Activated CD4-positive, alpha-beta memory T cell treated with anti-CD3 and anti-CD28 coated beads for 36 hours (primary cell): ENCODE results near the gene KCNN4. TPM values are rescaled to one million over a fixed set of nuclear protein-coding genes. Genes with fewer than 3 reads are reported as not detected.
"Not testable (repeated sequence)": the region's sequence is repeated elsewhere in the genome, so short reads cannot be mapped to it uniquely, and the experiment has no call there.

Experiments
- CTCF ChIA-PET: fragments of 350-600 bp; sonication (Branson Sonifier 250); formaldehyde crosslinking; loops from one replicate; lab custom pipeline; 2021; ENCODE audit warnings: antibody characterized with exemption, inconsistent platforms; lab: Charles Lee
- POLR2A ChIA-PET: fragments of 350-600 bp; sonication (Branson Sonifier 250); formaldehyde crosslinking; loops from one replicate; lab custom pipeline; 2021; ENCODE audit warnings: antibody characterized with exemption; lab: Charles Lee
- DNase-seq: peaks from one replicate; pipeline ENCODE4 v3.0.0-alpha.2; 2020
- H3K27ac Mint-ChIP-seq: one replicate; pipeline ENCODE4 v1.8.0; 2021; ENCODE audit warnings: mixed read lengths
- H3K27me3 Mint-ChIP-seq: one replicate; pipeline ENCODE4 v1.8.0; 2021; ENCODE audit warnings: mixed read lengths
- H3K36me3 Mint-ChIP-seq: one replicate; pipeline ENCODE4 v1.8.0; 2021; ENCODE audit warnings: mixed read lengths
- H3K4me1 Mint-ChIP-seq: one replicate; pipeline ENCODE4 v1.8.0; 2021; ENCODE audit warnings: low read depth, mixed read lengths
- H3K4me3 Mint-ChIP-seq: one replicate; pipeline ENCODE4 v1.8.0; 2021; ENCODE audit warnings: mild to moderate bottlenecking, mixed read lengths
- H3K9me3 Mint-ChIP-seq: one replicate; pipeline ENCODE4 v1.8.0; 2021; ENCODE audit warnings: mixed read lengths
- intact Hi-C: fragments of 100-400 bp; cut with micrococcal nuclease; formaldehyde crosslinking; loops from one replicate; pipeline ENCODE4 v1.15.1; 2023
- total RNA-seq, 2 experiments: library from RNA; stranded (reverse); gene quantifications; one replicate each; pipeline ENCODE4 v1.2.3, GENCODE V29; 2021

Gene KCNN4
- 100 to 1,000 TPM; 120 to 130 TPM for total RNA-seq

GRCh38 chr19:43780706-43781525, at the start of gene KCNN4:
KCNN4 (minus strand) TSS chr19:43780973; CDS start chr19:43780861, 112 bp downstream.
- intact Hi-C loops: loop anchor here (1.0 to 10.0 kb wide), 5 partner anchors 16 to 316 kb away; partner anchors contain the start of genes LYPD3 and SMG9
- H3K36me3 Mint-ChIP-seq: peaks cover 32% of the 10 kb centered on the region
- peak within 1 kb of the TSS; percentile 92 for H3K27ac Mint-ChIP-seq
- no peaks in the 10 kb centered on the region for H3K9me3 Mint-ChIP-seq
- POLR2A ChIA-PET: interaction anchor here (0.5 to 7.1 kb wide), 9 partner anchors 9 to 720 kb away, joined by 3 to 127 read pairs (median 3); partner anchors contain the start of genes SMG9 and ZNF180
- no peaks in the 10 kb centered on the region for H3K27me3 Mint-ChIP-seq
- peaks cover 67% of the 10 kb centered on the region for H3K4me1 Mint-ChIP-seq
- peak; percentile 91 for DNase-seq
- H3K4me3 Mint-ChIP-seq: peak within 1 kb of the TSS; percentile 80
- CTCF ChIA-PET: interaction anchor here (0.6 to 8.3 kb wide), 6 partner anchors 15 to 334 kb away, joined by 3 to 175 read pairs (median 12); no protein-coding TSS in a partner anchor

GRCh38 chr19:43826787-43827754, 46.3 kb upstream of the KCNN4 start, which contains the start of gene ZNF283:
ZNF283 (plus strand) TSS chr19:43827321; CDS start chr19:43833505, 6,184 bp downstream.
- Mint-ChIP-seq H3K9me3 (peaks cover 8% of the 10 kb centered on the region), H3K27ac (peak within 1 kb of the TSS; percentile 54), H3K36me3 (peaks cover 34% of the 10 kb centered on the region), H3K4me3 (peak within 1 kb of the TSS; percentile 88), H3K27me3 (no peaks in the 10 kb centered on the region), H3K4me1 (peaks cover 16% of the 10 kb centered on the region)
- POLR2A ChIA-PET: interaction anchor here (0.7 kb wide), 1 partner anchor 1089 kb away, joined by 3 read pairs; no protein-coding TSS in a partner anchor
- DNase-seq: peak; percentile 92
- intact Hi-C loops: loop anchor here (1.0 to 2.0 kb wide), 5 partner anchors 74 to 674 kb away; partner anchors contain the start of genes ZNF180, ZNF221, ZNF284 and ZNF45
- CTCF ChIA-PET: interaction anchor here (0.6 to 1.6 kb wide), 3 partner anchors 18 to 673 kb away, joined by 3 to 4 read pairs (median 4); partner anchors contain the start of gene ZNF180

- H3K27ac Mint-ChIP-seq, POLR2A ChIA-PET, DNase-seq, H3K4me3 Mint-ChIP-seq, H3K9me3 Mint-ChIP-seq, CTCF ChIA-PET, intact Hi-C loops: not testable (repeated sequence)
- Mint-ChIP-seq H3K27me3 (peaks cover 12% of the 10 kb centered on the region), H3K36me3 (peaks cover 16% of the 10 kb centered on the region), H3K4me1 (peaks cover 28% of the 10 kb centered on the region)
These were observed 43.8 kb upstream of the KCNN4 start for GRCh38 chr19:43824572-43824971.

DNA sequence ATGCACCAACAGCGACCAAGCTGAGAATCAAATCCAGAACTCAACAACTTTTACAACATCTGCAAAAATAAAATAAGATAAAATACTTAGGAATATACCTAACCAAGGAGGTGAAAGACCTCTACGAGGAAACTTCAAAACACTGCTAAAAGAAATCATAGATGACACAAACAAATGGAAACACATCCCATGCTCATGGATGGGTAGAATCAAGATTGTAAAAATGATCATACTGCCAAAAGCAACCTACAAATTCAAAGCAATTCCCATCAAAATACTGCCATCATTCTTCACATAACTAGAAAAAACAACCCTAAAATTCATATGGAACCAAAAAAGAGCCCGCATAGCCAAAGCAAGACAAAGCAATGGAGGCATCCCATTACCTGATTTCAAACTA, 43.1 kb upstream of the KCNN4 start:
- H3K4me3 Mint-ChIP-seq, intact Hi-C loops, H3K9me3 Mint-ChIP-seq, H3K27ac Mint-ChIP-seq, DNase-seq, POLR2A ChIA-PET, CTCF ChIA-PET: not testable (repeated sequence)
- H3K36me3 Mint-ChIP-seq: peaks cover 12% of the 10 kb centered on the region
- H3K27me3 Mint-ChIP-seq: peaks cover 12% of the 10 kb centered on the region
- H3K4me1 Mint-ChIP-seq: peaks cover 28% of the 10 kb centered on the region

- POLR2A ChIA-PET: no interaction called here
- H3K4me3 Mint-ChIP-seq: peak overlapping the region; percentile 67
These were observed 40.1 kb upstream of the KCNN4 start for GRCh38 chr19:43820884-43821215.

DNA sequence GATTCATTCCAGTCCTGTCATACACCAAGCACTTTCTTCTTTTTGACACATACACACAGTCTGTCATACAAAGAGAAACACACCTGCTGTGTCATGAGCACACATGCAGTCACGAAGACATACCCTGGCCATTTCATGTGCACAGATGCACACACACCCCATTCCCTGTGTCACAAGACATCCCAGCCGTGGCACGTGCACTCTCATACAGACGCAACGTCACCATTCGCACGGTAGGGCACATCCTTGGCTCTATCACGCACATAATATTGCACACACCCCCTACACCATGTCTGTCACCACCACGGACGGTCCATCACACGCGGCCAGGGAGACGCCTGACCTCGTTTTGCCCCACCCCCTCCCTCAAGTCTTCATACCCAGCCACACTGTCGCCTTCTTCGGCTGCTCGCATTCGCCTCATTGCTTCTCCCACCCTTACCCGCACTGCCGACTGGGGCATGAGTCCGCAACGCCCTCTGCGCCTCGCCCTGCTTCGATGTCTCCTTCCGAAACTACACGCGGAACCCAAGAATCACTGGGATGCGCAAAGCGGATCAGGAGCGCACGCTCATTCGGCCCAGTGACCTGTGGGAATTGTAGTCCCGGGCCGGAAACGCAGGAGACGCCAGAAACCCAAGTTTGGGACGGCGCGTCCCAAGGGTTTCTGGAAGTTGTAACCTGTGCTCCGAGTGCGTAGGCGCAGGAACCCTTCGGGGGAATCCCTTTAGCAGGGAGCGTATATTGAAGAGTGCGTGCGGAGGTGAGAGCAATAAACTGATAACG, 39.5 kb upstream of the KCNN4 start:
- H3K27ac Mint-ChIP-seq: peak overlapping the region; percentile 31
- H3K4me3 Mint-ChIP-seq: peak overlapping the region; percentile 67
- no peaks in the 10 kb centered on the region for H3K36me3 Mint-ChIP-seq
- ChIA-PET POLR2A (interaction anchor here (1.4 kb wide), 1 partner anchor 295 kb away, joined by 3 read pairs; no protein-coding TSS in a partner anchor), CTCF (interaction anchor here (0.8 to 1.4 kb wide), 2 partner anchors 11 kb away, joined by 4 to 7 read pairs; no protein-coding TSS in a partner anchor)
- H3K4me1 Mint-ChIP-seq: peaks cover 11% of the 10 kb centered on the region
- H3K9me3 Mint-ChIP-seq: no peaks in the 10 kb centered on the region
- H3K27me3 Mint-ChIP-seq: peaks cover 17% of the 10 kb centered on the region
- peak; percentile 64 for DNase-seq
- intact Hi-C loops: no loop called here

More at GRCh38 chr19:43820884-43821215, 40.1 kb upstream of the KCNN4 start:
- intact Hi-C loops: no loop called here
- peaks cover 17% of the 10 kb centered on the region for H3K27me3 Mint-ChIP-seq
- no peak for DNase-seq
- H3K27ac Mint-ChIP-seq: peak overlapping the region; percentile 31
- CTCF ChIA-PET: interaction anchor here (1.4 to 1.5 kb wide), 2 partner anchors 11 to 24 kb away, joined by 3 to 7 read pairs; no protein-coding TSS in a partner anchor
- no peaks in the 10 kb centered on the region for H3K36me3 Mint-ChIP-seq
- no peaks in the 10 kb centered on the region for H3K9me3 Mint-ChIP-seq
- peaks cover 11% of the 10 kb centered on the region for H3K4me1 Mint-ChIP-seq

GRCh38 chr19:43818500-43818899, 37.7 kb upstream of the KCNN4 start:
- Mint-ChIP-seq H3K4me3 (no peak overlapping the region), H3K4me1 (peaks cover 13% of the 10 kb centered on the region), H3K27ac (no peak overlapping the region), H3K27me3 (peaks cover 17% of the 10 kb centered on the region), H3K9me3 (no peaks in the 10 kb centered on the region), H3K36me3 (no peaks in the 10 kb centered on the region)
- CTCF ChIA-PET: interaction anchor here (1.1 to 1.6 kb wide), 2 partner anchors 9 to 53 kb away, joined by 3 read pairs; no protein-coding TSS in a partner anchor
- POLR2A ChIA-PET: interaction anchor here (1.4 kb wide), 1 partner anchor 293 kb away, joined by 3 read pairs; no protein-coding TSS in a partner anchor
- intact Hi-C loops: loop anchor here (10.0 kb wide), 1 partner anchor 384 kb away; no protein-coding TSS in a partner anchor
- no peak for DNase-seq

- peaks cover 14% of the 10 kb centered on the region for H3K4me1 Mint-ChIP-seq
- H3K36me3 Mint-ChIP-seq, H3K27ac Mint-ChIP-seq, DNase-seq, H3K9me3 Mint-ChIP-seq, POLR2A ChIA-PET, H3K4me3 Mint-ChIP-seq: not testable (repeated sequence)
- CTCF ChIA-PET: interaction anchor here (1.1 kb wide), 1 partner anchor 8 kb away, joined by 3 read pairs; no protein-coding TSS in a partner anchor
- peaks cover 17% of the 10 kb centered on the region for H3K27me3 Mint-ChIP-seq
- intact Hi-C loops: loop anchor here (10.0 kb wide), 1 partner anchor 383 kb away; no protein-coding TSS in a partner anchor
These were observed 36.7 kb upstream of the KCNN4 start for GRCh38 chr19:43817454-43817853.

- no peaks in the 10 kb centered on the region for H3K9me3 Mint-ChIP-seq
- ChIA-PET POLR2A (no interaction called here), CTCF (interaction anchor here (0.8 to 1.6 kb wide), 5 partner anchors 30 to 382 kb away, joined by 3 to 4 read pairs (median 3); no protein-coding TSS in a partner anchor)
- no peak overlapping the region for H3K4me3 Mint-ChIP-seq
- peaks cover 7% of the 10 kb centered on the region for H3K4me1 Mint-ChIP-seq
- intact Hi-C loops: loop anchor here (10.0 kb wide), 1 partner anchor 380 kb away; no protein-coding TSS in a partner anchor
- no peak for DNase-seq
- H3K27ac Mint-ChIP-seq: no peak overlapping the region
- H3K27me3 Mint-ChIP-seq: peaks cover 7% of the 10 kb centered on the region
- no peaks in the 10 kb centered on the region for H3K36me3 Mint-ChIP-seq
These were observed 34.0 kb upstream of the KCNN4 start for GRCh38 chr19:43814663-43815352.

DNA sequence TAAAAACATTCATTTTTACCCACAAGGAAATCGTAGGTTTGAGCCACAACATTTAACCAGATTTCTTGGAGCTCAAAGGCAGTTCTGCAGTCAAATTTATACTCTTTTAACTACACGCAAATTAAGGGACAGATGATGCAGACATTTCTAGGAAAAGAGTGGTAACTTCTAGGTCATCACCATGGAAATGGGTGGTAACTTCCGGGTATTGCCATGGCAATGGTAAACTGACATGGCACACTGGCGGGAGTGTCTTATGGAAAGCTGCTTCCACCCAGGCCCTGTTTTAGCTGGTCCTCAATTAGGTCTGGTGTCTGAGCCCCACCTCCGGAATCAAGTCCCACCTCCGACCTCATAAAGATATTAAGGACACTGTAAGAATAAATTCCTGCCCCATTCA, 31.9 kb upstream of the KCNN4 start:
- peaks cover 2% of the 10 kb centered on the region for H3K27me3 Mint-ChIP-seq
- DNase-seq: peak; percentile 22
- ChIA-PET POLR2A (no interaction called here), CTCF (interaction anchor here (1.1 to 1.4 kb wide), 5 partner anchors 67 to 366 kb away, joined by 3 to 5 read pairs (median 4); no protein-coding TSS in a partner anchor)
- H3K4me3 Mint-ChIP-seq: no peak overlapping the region
- peak overlapping the region; percentile 8 for H3K27ac Mint-ChIP-seq
- no peaks in the 10 kb centered on the region for H3K9me3 Mint-ChIP-seq
- no peaks in the 10 kb centered on the region for H3K36me3 Mint-ChIP-seq
- peaks cover 6% of the 10 kb centered on the region for H3K4me1 Mint-ChIP-seq
- intact Hi-C loops: loop anchor here (10.0 kb wide), 1 partner anchor 378 kb away; no protein-coding TSS in a partner anchor
